Measurements from ENCODE around the gene HRAS. TPM values are rescaled to one million over a fixed set of nuclear protein-coding genes. Genes with fewer than 3 reads are reported as not detected.

Gene HRAS
- total RNA-seq = 10 to 100 TPM; 64.8 to 68.2 TPM
- 48.8 TPM for polyA plus RNA-seq (2013, experiment 1 of 2)
- 45.1 TPM for polyA plus RNA-seq (2013, experiment 2 of 2)
- long read RNA-seq, experiment 1, transcript HRAS-201 (6 exons, 894 nt) = major isoform, 7 of 19 reads
- long read RNA-seq, experiment 1, partial matches to known transcripts = 4 of 19 reads
- long read RNA-seq, experiment 1, other reads (novel, unspliced or antisense) = 7 of 19 reads
- long read RNA-seq, experiment 2, transcript HRAS-201 (6 exons, 894 nt) = major isoform, 38 of 46 reads
- long read RNA-seq, experiment 2, partial matches to known transcripts = 5 of 46 reads
- long read RNA-seq, experiment 2, other reads (novel, unspliced or antisense) = 0 of 46 reads
- long read RNA-seq, experiment 3, partial matches to known transcripts = 1 of 3 reads
- long read RNA-seq, experiment 3, other reads (novel, unspliced or antisense) = 0 of 3 reads
- long read RNA-seq, experiment 4, partial matches to known transcripts = 1 of 2 reads
- long read RNA-seq, experiment 4, other reads (novel, unspliced or antisense) = 0 of 2 reads

DNA sequence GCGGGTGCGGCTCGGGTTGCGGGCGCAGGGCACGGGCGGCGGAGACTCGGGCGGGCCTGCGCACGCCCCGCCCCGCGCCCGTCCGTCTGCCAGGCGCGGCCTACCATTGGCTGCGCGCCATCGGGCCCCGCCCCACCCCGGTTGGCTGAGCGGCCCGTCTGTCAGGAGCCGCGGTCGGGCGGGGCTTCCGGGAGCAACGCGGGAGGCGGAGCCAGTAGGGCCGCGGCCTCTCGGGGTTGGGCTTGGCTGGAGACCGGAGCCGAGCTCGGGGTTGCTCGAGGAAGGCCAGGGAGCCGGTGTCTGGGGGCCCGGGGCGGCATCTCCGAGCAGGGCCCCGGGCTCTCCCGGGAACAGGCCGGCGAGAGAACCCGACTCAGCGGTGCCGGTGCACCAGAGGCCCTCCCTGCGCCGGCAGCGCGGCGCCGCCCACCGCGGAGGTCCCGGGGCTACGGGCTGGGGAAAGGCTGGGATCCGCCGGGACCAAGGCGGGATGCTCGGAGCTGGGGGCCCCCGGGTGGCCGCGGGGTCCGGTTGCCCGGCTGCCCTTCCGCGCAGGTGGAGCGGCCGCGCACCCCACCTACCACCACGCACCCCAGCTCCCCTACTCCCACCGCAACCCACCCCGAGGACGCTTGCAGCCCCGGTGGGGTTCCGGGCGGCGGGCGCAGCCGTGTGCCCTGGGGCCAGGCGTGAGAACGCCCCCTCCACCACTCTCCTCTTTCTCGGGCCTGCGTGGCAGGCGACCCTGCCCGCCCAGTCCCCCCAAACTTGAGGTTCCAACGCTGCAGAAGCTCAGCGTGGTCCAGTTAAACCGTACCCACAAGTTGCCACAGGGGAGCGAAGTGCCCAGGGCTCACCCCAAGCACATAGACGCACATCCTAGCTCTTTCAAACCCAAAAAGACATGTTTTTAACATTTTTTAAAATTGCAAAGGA lies at the start of gene HRAS:
TSS of gene HRAS (minus strand) at position 58 of the 936 bp plus-strand sequence.
- peaks cover 10% of the 10 kb centered on the region for H3K36me3 Mint-ChIP-seq (ENCODE audit: low read depth)
- TF ChIP-seq, protein P1, sequence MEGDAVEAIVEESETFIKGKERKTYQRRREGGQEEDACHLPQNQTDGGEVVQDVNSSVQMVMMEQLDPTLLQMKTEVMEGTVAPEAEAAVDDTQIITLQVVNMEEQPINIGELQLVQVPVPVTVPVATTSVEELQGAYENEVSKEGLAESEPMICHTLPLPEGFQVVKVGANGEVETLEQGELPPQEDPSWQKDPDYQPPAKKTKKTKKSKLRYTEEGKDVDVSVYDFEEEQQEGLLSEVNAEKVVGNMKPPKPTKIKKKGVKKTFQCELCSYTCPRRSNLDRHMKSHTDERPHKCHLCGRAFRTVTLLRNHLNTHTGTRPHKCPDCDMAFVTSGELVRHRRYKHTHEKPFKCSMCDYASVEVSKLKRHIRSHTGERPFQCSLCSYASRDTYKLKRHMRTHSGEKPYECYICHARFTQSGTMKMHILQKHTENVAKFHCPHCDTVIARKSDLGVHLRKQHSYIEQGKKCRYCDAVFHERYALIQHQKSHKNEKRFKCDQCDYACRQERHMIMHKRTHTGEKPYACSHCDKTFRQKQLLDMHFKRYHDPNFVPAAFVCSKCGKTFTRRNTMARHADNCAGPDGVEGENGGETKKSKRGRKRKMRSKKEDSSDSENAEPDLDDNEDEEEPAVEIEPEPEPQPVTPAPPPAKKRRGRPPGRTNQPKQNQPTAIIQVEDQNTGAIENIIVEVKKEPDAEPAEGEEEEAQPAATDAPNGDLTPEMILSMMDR (conservative IDR thresholded peaks at IDR 0.05) = no peak
- H3K27ac Mint-ChIP-seq = peak within 1 kb of the TSS; percentile 87
- H3K4me1 ChIP-seq (ENCODE audit: control insufficient read depth, insufficient read depth, low read length) = no peaks in the 10 kb centered on the region
- peak within 1 kb of the TSS; percentile 66 for H3K4me3 Mint-ChIP-seq
- H3K9me3 ChIP-seq (ENCODE audit: control insufficient read depth, low read length) = no peaks in the 10 kb centered on the region
- H3K27me3 ChIP-seq (ENCODE audit: control insufficient read depth, insufficient read depth, low read length, poor library complexity, severe bottlenecking) = no peaks in the 10 kb centered on the region
- peaks cover 8% of the 10 kb centered on the region for H3K36me3 ChIP-seq (ENCODE audit: control insufficient read depth, insufficient read depth, low read length)
- peak within 1 kb of the TSS; percentile 49 for H3K9ac ChIP-seq (ENCODE audit: extremely low read depth, low read length, poor library complexity, severe bottlenecking)
- 2 to 7% methylated on average over 18 to 97 of the region's 97 CpGs for WGBS, 2 experiments (ENCODE audit: insufficient coverage in 1 of 2, insufficient read length in 1 of 2)
- H3K9me3 Mint-ChIP-seq = no peaks in the 10 kb centered on the region
- H3K27ac ChIP-seq (ENCODE audit: low read depth, low read length) = no peak within 1 kb of the TSS
- H3K4me3 ChIP-seq (ENCODE audit: low read length) = peak within 1 kb of the TSS; percentile 86
- peak; percentile 97 for DNase-seq
- H3K27me3 Mint-ChIP-seq (ENCODE audit: insufficient read depth) = peaks cover 9% of the 10 kb centered on the region
- H3K4me1 Mint-ChIP-seq = no peaks in the 10 kb centered on the region

DNA sequence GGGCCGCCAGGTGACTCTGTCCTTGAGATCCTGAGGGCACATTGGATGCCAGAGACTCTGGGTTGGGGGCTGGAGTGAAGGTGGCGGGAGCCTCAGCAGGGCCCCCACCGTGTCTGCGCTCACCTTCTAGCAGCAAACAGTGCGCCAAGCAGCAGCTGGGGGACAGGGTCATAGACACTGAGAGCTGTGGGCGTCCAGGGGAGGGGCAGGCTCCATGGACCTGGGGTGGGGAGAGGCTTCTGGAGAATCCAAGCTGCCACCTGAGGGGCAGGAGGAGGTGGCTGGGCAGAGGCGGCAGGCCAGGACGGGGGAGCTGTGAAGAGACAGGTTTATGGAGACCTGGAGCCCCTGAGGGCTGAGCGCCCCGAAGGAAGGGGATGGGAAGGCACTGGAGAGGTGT lies 48.9 kb upstream of the HRAS start:
- Mint-ChIP-seq H3K4me3 (no peak overlapping the region), H3K4me1 (peaks cover 2% of the 10 kb centered on the region), H3K27ac (no peak overlapping the region), H3K9me3 (no peaks in the 10 kb centered on the region), H3K27me3 (ENCODE audit: insufficient read depth) (no peaks in the 10 kb centered on the region), H3K36me3 (ENCODE audit: low read depth) (peaks cover 49% of the 10 kb centered on the region)
- H3K27ac ChIP-seq (ENCODE audit: low read depth, low read length) = no peak overlapping the region
- TF ChIP-seq, protein P1 (conservative IDR thresholded peaks at IDR 0.05) = no peak
- no peaks in the 10 kb centered on the region for H3K27me3 ChIP-seq (ENCODE audit: control insufficient read depth, insufficient read depth, low read length, poor library complexity, severe bottlenecking)
- no peak overlapping the region for H3K4me3 ChIP-seq (ENCODE audit: low read length)
- 95% methylated on average over 4 to 8 of the region's 10 CpGs for WGBS, 2 experiments (ENCODE audit: insufficient coverage in 1 of 2, insufficient read length in 1 of 2)
- H3K36me3 ChIP-seq (ENCODE audit: control insufficient read depth, insufficient read depth, low read length) = peaks cover 54% of the 10 kb centered on the region
- peaks cover under 1% of the 10 kb centered on the region for H3K4me1 ChIP-seq (ENCODE audit: control insufficient read depth, insufficient read depth, low read length)
- no peak overlapping the region for H3K9ac ChIP-seq (ENCODE audit: extremely low read depth, low read length, poor library complexity, severe bottlenecking)
- no peak for DNase-seq
- no peaks in the 10 kb centered on the region for H3K9me3 ChIP-seq (ENCODE audit: control insufficient read depth, low read length)

DNA sequence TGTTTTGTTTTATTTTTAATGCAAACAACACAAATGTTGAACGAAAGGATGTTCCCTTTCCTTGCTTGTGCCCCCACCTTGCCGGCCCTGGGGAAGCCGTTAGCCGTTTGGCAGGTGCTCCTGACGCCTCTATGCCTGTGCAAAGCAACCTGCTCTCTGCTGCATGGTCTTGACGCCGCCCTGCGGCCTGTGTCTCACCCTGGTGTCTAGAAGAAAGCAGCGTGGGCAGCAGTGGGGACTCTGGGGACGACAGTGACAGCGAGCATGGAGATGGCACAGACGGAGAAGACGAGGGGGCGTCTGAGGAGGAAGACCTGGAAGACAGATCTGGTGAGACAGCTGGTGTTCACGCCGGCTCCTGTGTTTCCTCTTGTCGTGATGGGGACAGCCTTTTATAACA lies 46.4 kb upstream of the HRAS start:
- H3K4me1 Mint-ChIP-seq = peaks cover 20% of the 10 kb centered on the region
- Histone ChIP-seq H3K27me3 (ENCODE audit: control insufficient read depth, insufficient read depth, low read length, poor library complexity, severe bottlenecking) (no peaks in the 10 kb centered on the region), H3K4me3 (ENCODE audit: low read length) (no peak overlapping the region), H3K9me3 (ENCODE audit: control insufficient read depth, low read length) (no peaks in the 10 kb centered on the region), H3K9ac (ENCODE audit: extremely low read depth, low read length, poor library complexity, severe bottlenecking) (no peak overlapping the region), H3K27ac (ENCODE audit: low read depth, low read length) (no peak overlapping the region), H3K4me1 (ENCODE audit: control insufficient read depth, insufficient read depth, low read length) (peaks cover 16% of the 10 kb centered on the region), H3K36me3 (ENCODE audit: control insufficient read depth, insufficient read depth, low read length) (peaks cover 33% of the 10 kb centered on the region)
- TF ChIP-seq, protein P1 (conservative IDR thresholded peaks at IDR 0.05) = no peak
- no peaks in the 10 kb centered on the region for H3K9me3 Mint-ChIP-seq
- H3K36me3 Mint-ChIP-seq (ENCODE audit: low read depth) = peaks cover 28% of the 10 kb centered on the region
- WGBS, 2 experiments (ENCODE audit: insufficient coverage in 1 of 2, insufficient read length in 1 of 2) = 95 to 96% methylated on average over 16 to 17 of the region's 17 CpGs
- DNase-seq = no peak
- H3K27ac Mint-ChIP-seq = peak overlapping the region; percentile 81
- no peak overlapping the region for H3K4me3 Mint-ChIP-seq
- no peaks in the 10 kb centered on the region for H3K27me3 Mint-ChIP-seq (ENCODE audit: insufficient read depth)
